T-cell (primary cell): ENCODE data around the gene C1QL2. TPM values are rescaled to one million over a fixed set of nuclear protein-coding genes. Genes with fewer than 3 reads are reported as not detected.

ENCODE experiments used
- ATAC-seq, 4 experiments: fragments of 200-7000 bp in 3 of 4; fragments of 150-1000 bp in 1 of 4; cut with Tn5 transposase; replicated peaks in 1 of 4; 1 replicate in 3 of 4; 2 replicates in 1 of 4; pipeline ENCODE4 v1.10.0; 2021; ENCODE audit warnings: moderate library complexity in 3 of 4, mild to moderate bottlenecking in 2 of 4, moderate number of reproducible peaks in 1 of 4
- CTCF ChIA-PET, 2 donors: fragments of 300-600 bp; sonication (Branson Sonifier 250); formaldehyde crosslinking; loops; one replicate each; lab custom pipeline; 2022; ENCODE audit warnings: antibody characterized with exemption in 2 of 2; lab: Charles Lee
- POLR2A ChIA-PET, 2 donors: fragments of 300-600 bp; sonication (Branson Sonifier 250); formaldehyde crosslinking; loops; one replicate each; lab custom pipeline; 2022; ENCODE audit warnings: antibody characterized with exemption in 2 of 2; lab: Charles Lee
- DNase-seq, 35 experiments: peaks; one replicate each; pipeline versions ENCODE4 v3.0.0 to v3.0.0-alpha.2; 2013 to 2023
- H3K27ac ChIP-seq: one replicate; pipeline ENCODE4 v1.5.1; 2013; ENCODE audit warnings: low read length
- H3K27me3 ChIP-seq, 2 experiments: replicated peaks in 1 of 2; 1 replicate in 1 of 2; 2 replicates in 1 of 2; pipeline versions ENCODE4 v1.6.1 to v1.7.0; 2013; ENCODE audit warnings: low read length in 1 of 2, mixed read lengths in 1 of 2; ENCODE audit not compliant: control insufficient read depth in 2 of 2, insufficient read depth in 2 of 2; ENCODE audit errors: extremely low read depth in 1 of 2
- H3K36me3 ChIP-seq, 2 donors: 1 replicate in 1 of 2; 2 replicates in 1 of 2; pipeline versions ENCODE4 v1.6.1 to v1.7.0; 2013; ENCODE audit warnings: low read length in 1 of 2; ENCODE audit not compliant: control insufficient read depth in 2 of 2, insufficient read depth in 1 of 2; ENCODE audit errors: extremely low read depth in 1 of 2
- H3K4me1 ChIP-seq, 2 experiments: 1 replicate in 1 of 2; 2 replicates in 1 of 2; pipeline versions ENCODE4 v1.6.1 to v1.7.0; 2013; ENCODE audit warnings: low read length in 2 of 2, mixed read lengths in 1 of 2; ENCODE audit not compliant: insufficient read depth in 2 of 2, control insufficient read depth in 1 of 2; ENCODE audit errors: extremely low read depth in 1 of 2
- H3K4me3 ChIP-seq, 2 donors: 1 replicate in 1 of 2; 2 replicates in 1 of 2; pipeline versions ENCODE4 v1.5.1 to v1.7.0; 2013; ENCODE audit warnings: mild to moderate bottlenecking in 2 of 2, low read length in 1 of 2, moderate library complexity in 1 of 2; ENCODE audit not compliant: control insufficient read depth in 1 of 2; ENCODE audit errors: extremely low read depth in 1 of 2
- H3K9me3 ChIP-seq: 2 replicates; pipeline ENCODE4 v1.7.0; 2013
- H3K27ac Mint-ChIP-seq, 2 donors: one replicate each; pipeline ENCODE4 v1.8.0; 2020 to 2021; ENCODE audit warnings: mild to moderate bottlenecking in 2 of 2, mixed read lengths in 2 of 2
- H3K27me3 Mint-ChIP-seq, 2 donors: one replicate each; pipeline ENCODE4 v1.8.0; 2021 to 2022; ENCODE audit warnings: mixed read lengths in 2 of 2
- H3K36me3 Mint-ChIP-seq: one replicate; pipeline ENCODE4 v1.8.0; 2021; ENCODE audit warnings: mixed read lengths
- H3K4me1 Mint-ChIP-seq, 3 donors: one replicate each; pipeline ENCODE4 v1.8.0; 2020 to 2022; ENCODE audit warnings: mixed read lengths in 3 of 3, mild to moderate bottlenecking in 1 of 3
- H3K4me3 Mint-ChIP-seq, 3 donors: one replicate each; pipeline ENCODE4 v1.8.0; 2020 to 2022; ENCODE audit warnings: mild to moderate bottlenecking in 3 of 3, mixed read lengths in 3 of 3, moderate library complexity in 3 of 3
- H3K9me3 Mint-ChIP-seq, 3 donors: one replicate each; pipeline ENCODE4 v1.8.0; 2020 to 2022; ENCODE audit warnings: mixed read lengths in 3 of 3
- WGBS: methylation state at CpG from one replicate; pipeline ENCODE4 v1.1.5; 2013; ENCODE audit warnings: missing lambda C conversion rate; ENCODE audit not compliant: insufficient coverage; 5-methylcytosine and 5-hydroxymethylcytosine counted together
- total RNA-seq, 35 experiments: library from RNA in 6 of 35; stranded (reverse) in 6 of 35; fragments of 120-200 nt in 1 of 35; gene quantifications; one replicate each; pipeline versions ENCODE4 v1.2.1 to v1.2.4 and lab custom pipeline; 2013 to 2026

C1QL2 gene
- total RNA-seq, 5 donors from 2014 or later (not counting 1 experiment from before 2014, with no cell fraction given) = not detected

- Mint-ChIP-seq H3K27me3 (peaks cover 33 to 34% of the 10 kb centered on the region in 2 donors), H3K36me3 (no peaks in the 10 kb centered on the region), H3K4me3 (no peak overlapping the region), H3K9me3 (no peaks in the 10 kb centered on the region), H3K4me1 (no peaks in the 10 kb centered on the region), H3K27ac (no peak overlapping the region)
- ATAC-seq (no peak), DNase-seq (no peak)
- Histone ChIP-seq H3K36me3 (no peaks in the 10 kb centered on the region), H3K4me3 (no peak overlapping the region), H3K27ac (no peak overlapping the region), H3K27me3 (peaks cover 0 to 28% of the 10 kb centered on the region in 2 experiments), H3K4me1 (no peaks in the 10 kb centered on the region), H3K9me3 (no peaks in the 10 kb centered on the region)
- ChIA-PET POLR2A (no interaction called here), CTCF (no interaction called here)
- WGBS = 85% methylated on average over 5 of the region's 5 CpGs
Observed at GRCh38 chr2:119195001-119195400, 36.5 kb upstream of the C1QL2 start.

- CTCF ChIA-PET = no interaction called here
- DNase-seq (no peak), ATAC-seq (no peak)
- Histone ChIP-seq H3K27ac (no peak overlapping the region), H3K4me1 (no peaks in the 10 kb centered on the region), H3K9me3 (no peaks in the 10 kb centered on the region), H3K27me3 (peaks cover 0 to 22% of the 10 kb centered on the region in 2 experiments), H3K4me3 (no peak overlapping the region), H3K36me3 (no peaks in the 10 kb centered on the region)
- Mint-ChIP-seq H3K27ac (no peak overlapping the region), H3K27me3 (peaks cover 30 to 32% of the 10 kb centered on the region in 2 donors), H3K36me3 (no peaks in the 10 kb centered on the region), H3K4me3 (no peak overlapping the region), H3K9me3 (no peaks in the 10 kb centered on the region), H3K4me1 (no peaks in the 10 kb centered on the region)
- POLR2A ChIA-PET = no interaction called here
- WGBS = 80% methylated on average over 5 of the region's 6 CpGs
Observed at GRCh38 chr2:119192893-119193292, 34.3 kb upstream of the C1QL2 start.

- ChIA-PET CTCF (no interaction called here), POLR2A (no interaction called here)
- H3K4me1 ChIP-seq = no peaks in the 10 kb centered on the region
- no peak for DNase-seq
- H3K4me3 ChIP-seq = no peak overlapping the region
- 26% methylated on average over 3 of the region's 8 CpGs for WGBS
- Mint-ChIP-seq H3K27me3 (peaks cover 30 to 32% of the 10 kb centered on the region in 2 donors), H3K4me3 (no peak overlapping the region), H3K4me1 (no peaks in the 10 kb centered on the region), H3K9me3 (no peaks in the 10 kb centered on the region), H3K27ac (no peak overlapping the region), H3K36me3 (no peaks in the 10 kb centered on the region)
- no peak for ATAC-seq
- H3K36me3 ChIP-seq = no peaks in the 10 kb centered on the region
- no peak overlapping the region for H3K27ac ChIP-seq
- peaks cover 0 to 13% of the 10 kb centered on the region in 2 experiments for H3K27me3 ChIP-seq
- no peaks in the 10 kb centered on the region for H3K9me3 ChIP-seq
Observed at GRCh38 chr2:119190321-119191111, 32.0 kb upstream of the C1QL2 start.

GRCh38 chr2:119184512-119184911 lies 26.0 kb upstream of the C1QL2 start:
- Mint-ChIP-seq H3K36me3 (no peaks in the 10 kb centered on the region), H3K27me3 (peaks cover 2% of the 10 kb centered on the region in 2 donors), H3K9me3 (no peaks in the 10 kb centered on the region), H3K27ac (no peak overlapping the region), H3K4me3 (no peak overlapping the region), H3K4me1 (no peaks in the 10 kb centered on the region)
- CTCF ChIA-PET = no interaction called here
- POLR2A ChIA-PET = no interaction called here
- Histone ChIP-seq H3K9me3 (no peaks in the 10 kb centered on the region), H3K27me3 (no peaks in the 10 kb centered on the region), H3K4me1 (no peaks in the 10 kb centered on the region), H3K4me3 (no peak overlapping the region), H3K36me3 (no peaks in the 10 kb centered on the region), H3K27ac (no peak overlapping the region)
- no peak for ATAC-seq
- no peak for DNase-seq
- no CpG with 5 or more reads among the region's 7 CpGs for WGBS

- DNase-seq = no peak
- 88% methylated on average over 10 of the region's 13 CpGs for WGBS
- H3K27me3 Mint-ChIP-seq = no peaks in the 10 kb centered on the region
- Histone ChIP-seq H3K4me3 (no peak overlapping the region), H3K27ac (no peak overlapping the region), H3K9me3 (no peaks in the 10 kb centered on the region), H3K36me3 (no peaks in the 10 kb centered on the region), H3K4me1 (no peaks in the 10 kb centered on the region), H3K27me3 (peaks cover 0 to 4% of the 10 kb centered on the region in 2 experiments)
- POLR2A ChIA-PET = no interaction called here
- H3K4me3 Mint-ChIP-seq = no peak overlapping the region
- H3K27ac Mint-ChIP-seq = no peak overlapping the region
- H3K36me3 Mint-ChIP-seq = no peaks in the 10 kb centered on the region
- no peak for ATAC-seq
- no peaks in the 10 kb centered on the region for H3K4me1 Mint-ChIP-seq
- H3K9me3 Mint-ChIP-seq = no peaks in the 10 kb centered on the region
- CTCF ChIA-PET = interaction anchor here in 1 of 2 donors (0.5 kb wide), 1 partner anchor 1152 kb away, joined by 3 read pairs; no protein-coding TSS in a partner anchor
Observed at GRCh38 chr2:119181791-119182445, 23.4 kb upstream of the C1QL2 start.

- H3K36me3 ChIP-seq = no peaks in the 10 kb centered on the region
- H3K9me3 Mint-ChIP-seq = no peaks in the 10 kb centered on the region
- no peak overlapping the region for H3K27ac ChIP-seq
- H3K27me3 Mint-ChIP-seq = no peaks in the 10 kb centered on the region
- no peaks in the 10 kb centered on the region for H3K36me3 Mint-ChIP-seq
- H3K4me3 ChIP-seq = no peak overlapping the region
- no peak overlapping the region for H3K4me3 Mint-ChIP-seq
- H3K27ac Mint-ChIP-seq = no peak overlapping the region
- ChIA-PET POLR2A (no interaction called here), CTCF (interaction anchor here in 1 of 2 donors (0.5 kb wide), 1 partner anchor 1152 kb away, joined by 3 read pairs; no protein-coding TSS in a partner anchor)
- no peaks in the 10 kb centered on the region for H3K9me3 ChIP-seq
- peaks cover 0 to 4% of the 10 kb centered on the region in 2 experiments for H3K27me3 ChIP-seq
- ATAC-seq = no peak
- 81% methylated on average over 8 of the region's 10 CpGs for WGBS
- H3K4me1 ChIP-seq = no peaks in the 10 kb centered on the region
- no peaks in the 10 kb centered on the region for H3K4me1 Mint-ChIP-seq
- DNase-seq = no peak
Observed at GRCh38 chr2:119181391-119181790, 22.8 kb upstream of the C1QL2 start.
